Right lobe of liver (tissue), 6 donors: ENCODE results near the gene ACTN1. TPM values are rescaled to one million over a fixed set of nuclear protein-coding genes. Genes with fewer than 3 reads are reported as not detected.
"Not testable (repeated sequence)": the region's sequence is repeated elsewhere in the genome, so short reads cannot be mapped to it uniquely, and the experiment has no call there.

Source experiments
- ATAC-seq, 4 donors: fragments of 200-7000 bp; cut with Tn5 transposase; one replicate each; pipeline ENCODE4 v1.9.1; 2020; ENCODE audit warnings: mild to moderate bottlenecking in 4 of 4, moderate library complexity in 4 of 4
- DNase-seq, 3 donors: peaks; one replicate each; pipeline ENCODE4 v3.0.0-alpha.2; 2020
- H3K27ac ChIP-seq, 3 donors: fragments of 200-600 bp; one replicate each; pipeline ENCODE4 v1.8.0; 2022
- H3K27me3 ChIP-seq, 2 donors: fragments of 200-600 bp; one replicate each; pipeline ENCODE4 v1.8.0; 2022
- H3K36me3 ChIP-seq, 4 donors: fragments of 200-600 bp; sonication (generic) in 1 of 4; one replicate each; pipeline versions ENCODE4 v1.5.1 to v1.8.0; 2017 to 2022; ENCODE audit warnings: control low read depth in 1 of 4
- H3K4me1 ChIP-seq, 4 donors: fragments of 200-600 bp; sonication (generic) in 1 of 4; one replicate each; pipeline versions ENCODE4 v1.5.1 to v1.8.0; 2017 to 2022; ENCODE audit warnings: control low read depth in 1 of 4
- H3K4me3 ChIP-seq, 3 donors: fragments of 200-600 bp; one replicate each; pipeline ENCODE4 v1.8.0; 2022
- H3K9me3 ChIP-seq, 4 donors: fragments of 200-600 bp; sonication (generic) in 1 of 4; one replicate each; pipeline versions ENCODE4 v1.5.1 to v1.8.0; 2017 to 2022; ENCODE audit warnings: control low read depth in 1 of 4
- POLR2A ChIP-seq: fragments of 450-650 bp; IDR thresholded peaks from one replicate; pipeline ENCODE4 v1.6.1; 2017; ENCODE audit warnings: antibody characterized with exemption, mild to moderate bottlenecking
- WGBS: methylation state at CpG from one replicate; pipeline ENCODE4 v1.1.6; 2018; ENCODE audit warnings: low coverage, low lambda C conversion rate; ENCODE audit not compliant: insufficient coverage; ENCODE audit errors: missing lambda C conversion rate; 5-methylcytosine and 5-hydroxymethylcytosine counted together
- intact Hi-C, 2 donors: fragments of 100-400 bp; cut with DNase I; formaldehyde crosslinking; loops; one replicate each; pipeline versions ENCODE4 v1.11.2 to v1.14.1; 2022
- total RNA-seq, 6 experiments: library from RNA; depleted of rRNA in 2 of 6; stranded (reverse); fragments of >200 nt in 2 of 6; fragmentation: NEBNext Ultra II Directional in 3 of 6; extraction: Animal tissue kit (Norgen Biotek cat#: 25700) in 3 of 6; gene quantifications; one replicate each; pipeline versions ENCODE4 v1.1.0 to v1.2.4, GENCODE V29; 2016 to 2023
- TF ChIP-seq, protein P1 (sequence below), 4 donors: fragments of 200-600 bp in 3 of 4; fragments of 450-650 bp in 1 of 4; IDR thresholded peaks; one replicate each; pipeline versions ENCODE4 v1.5.1 to v1.8.0; 2016 to 2022; ENCODE audit warnings: antibody characterized with exemption in 4 of 4, mild to moderate bottlenecking in 2 of 4
- donor health status: DM: no; HTN: yes; CAD: no.
- donor health status: DM: no; HTN: no; CAD: no.
- donor health status: DM: no; HTN: no; CAD: no.
- donor health status: DM: no; HTN: yes; CAD: no.
- donor health status: DM: no; HTN: yes; CAD: no.

Gene ACTN1
- total RNA-seq, 6 experiments from 2014 or later = 53.1 to 145 (median 100) TPM

DNA sequence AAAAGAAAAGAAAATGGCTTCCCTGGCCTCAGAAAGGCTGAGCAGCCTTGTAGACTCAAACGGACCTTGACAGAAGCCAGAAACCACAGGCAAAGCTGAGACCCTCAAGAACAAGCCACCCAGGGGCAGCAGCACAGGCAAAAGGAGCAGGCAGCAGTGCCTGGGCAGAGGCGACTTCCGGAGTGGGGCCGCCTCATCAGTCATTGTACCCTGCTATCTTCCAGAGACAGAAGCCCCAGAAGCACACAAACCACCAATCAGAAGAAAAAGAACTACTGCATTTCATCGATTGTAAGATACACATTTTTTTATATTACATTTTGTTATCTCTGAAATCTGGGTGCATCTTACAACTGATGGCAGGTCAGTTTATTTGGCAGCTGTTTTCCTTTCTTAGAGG is 128.0 kb downstream of the ACTN1 start:
- no peak overlapping the region for H3K4me3 ChIP-seq
- H3K36me3 ChIP-seq = no peaks in the 10 kb centered on the region
- WGBS = 82% methylated on average over 2 of the region's 5 CpGs
- no peak for DNase-seq
- intact Hi-C loops = no loop called here
- no peaks in the 10 kb centered on the region for H3K27me3 ChIP-seq
- peaks cover 0 to 11% (median 4%) of the 10 kb centered on the region in 4 donors for H3K4me1 ChIP-seq
- no peak overlapping the region for H3K27ac ChIP-seq
- no peak for ATAC-seq
- H3K9me3 ChIP-seq = no peaks in the 10 kb centered on the region
- TF ChIP-seq POLR2A = no peak
- TF ChIP-seq, protein P1, sequence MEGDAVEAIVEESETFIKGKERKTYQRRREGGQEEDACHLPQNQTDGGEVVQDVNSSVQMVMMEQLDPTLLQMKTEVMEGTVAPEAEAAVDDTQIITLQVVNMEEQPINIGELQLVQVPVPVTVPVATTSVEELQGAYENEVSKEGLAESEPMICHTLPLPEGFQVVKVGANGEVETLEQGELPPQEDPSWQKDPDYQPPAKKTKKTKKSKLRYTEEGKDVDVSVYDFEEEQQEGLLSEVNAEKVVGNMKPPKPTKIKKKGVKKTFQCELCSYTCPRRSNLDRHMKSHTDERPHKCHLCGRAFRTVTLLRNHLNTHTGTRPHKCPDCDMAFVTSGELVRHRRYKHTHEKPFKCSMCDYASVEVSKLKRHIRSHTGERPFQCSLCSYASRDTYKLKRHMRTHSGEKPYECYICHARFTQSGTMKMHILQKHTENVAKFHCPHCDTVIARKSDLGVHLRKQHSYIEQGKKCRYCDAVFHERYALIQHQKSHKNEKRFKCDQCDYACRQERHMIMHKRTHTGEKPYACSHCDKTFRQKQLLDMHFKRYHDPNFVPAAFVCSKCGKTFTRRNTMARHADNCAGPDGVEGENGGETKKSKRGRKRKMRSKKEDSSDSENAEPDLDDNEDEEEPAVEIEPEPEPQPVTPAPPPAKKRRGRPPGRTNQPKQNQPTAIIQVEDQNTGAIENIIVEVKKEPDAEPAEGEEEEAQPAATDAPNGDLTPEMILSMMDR (IDR thresholded peaks at IDR 0.05) = no peak

DNA sequence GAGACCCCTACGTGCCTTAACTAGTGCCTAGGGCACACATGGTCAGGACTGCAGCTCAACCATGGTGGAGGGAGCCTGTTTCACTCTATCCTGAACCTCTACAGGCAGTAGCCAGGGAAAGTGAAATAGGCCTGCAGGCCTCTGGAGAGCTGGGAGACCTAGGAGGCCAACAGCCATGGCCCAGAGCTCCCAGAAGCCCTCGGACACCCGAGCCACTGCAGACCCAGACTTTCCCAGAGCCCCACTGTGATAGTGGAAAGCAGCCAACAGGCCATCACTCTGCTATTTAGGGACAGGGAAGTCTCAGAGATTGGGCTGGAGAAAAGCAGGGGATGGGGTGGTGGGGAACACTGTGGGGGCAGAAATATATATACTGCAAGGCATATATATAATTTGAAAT is 129.7 kb downstream of the ACTN1 start:
- WGBS = 83% methylated on average over 2 of the region's 3 CpGs
- H3K9me3 ChIP-seq = no peaks in the 10 kb centered on the region
- no peak overlapping the region for H3K4me3 ChIP-seq
- intact Hi-C loops = no loop called here
- ATAC-seq (peak in 2 of 4 donors; percentile 5 to 10), DNase-seq (no peak)
- TF ChIP-seq POLR2A = no peak
- TF ChIP-seq, protein P1 (IDR thresholded peaks at IDR 0.05) = no peak
- no peaks in the 10 kb centered on the region for H3K36me3 ChIP-seq
- H3K27ac ChIP-seq = no peak overlapping the region
- H3K27me3 ChIP-seq = no peaks in the 10 kb centered on the region
- H3K4me1 ChIP-seq = peaks cover 0 to 11% (median 4%) of the 10 kb centered on the region in 4 donors

DNA sequence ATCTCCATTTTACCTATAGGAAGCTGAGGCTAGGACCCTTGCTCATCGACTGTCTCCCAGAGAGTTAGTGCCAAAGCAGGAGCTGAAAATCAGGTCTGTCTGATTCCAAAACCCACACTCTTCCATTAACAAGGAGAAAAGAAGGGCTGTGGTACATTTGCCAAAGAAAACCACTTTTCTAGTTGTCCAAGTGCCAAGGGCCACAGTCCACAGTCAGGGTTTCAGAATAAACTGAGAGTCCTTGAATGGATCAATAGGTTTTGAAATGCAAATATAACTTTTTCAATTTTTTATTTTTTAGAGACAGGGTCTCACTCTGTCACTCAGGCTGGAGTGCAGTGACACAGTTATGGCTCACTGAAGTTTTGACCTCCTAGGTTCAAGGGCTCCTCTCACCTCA is 130.8 kb downstream of the ACTN1 start:
- no peaks in the 10 kb centered on the region for H3K9me3 ChIP-seq
- no peaks in the 10 kb centered on the region for H3K27me3 ChIP-seq
- intact Hi-C loops = no loop called here
- H3K4me3 ChIP-seq = no peak overlapping the region
- no peaks in the 10 kb centered on the region for H3K36me3 ChIP-seq
- TF ChIP-seq POLR2A = no peak
- TF ChIP-seq, protein P1 (IDR thresholded peaks at IDR 0.05) = no peak
- DNase-seq = no peak
- WGBS = 29% methylated on average over 1 of the region's 1 CpG
- peaks cover 0 to 13% (median 6%) of the 10 kb centered on the region in 4 donors for H3K4me1 ChIP-seq
- peak overlapping the region in 2 of 3 donors; percentile 32 to 67 for H3K27ac ChIP-seq
- ATAC-seq = peak; percentile 52 to 79 (median 65)

DNA sequence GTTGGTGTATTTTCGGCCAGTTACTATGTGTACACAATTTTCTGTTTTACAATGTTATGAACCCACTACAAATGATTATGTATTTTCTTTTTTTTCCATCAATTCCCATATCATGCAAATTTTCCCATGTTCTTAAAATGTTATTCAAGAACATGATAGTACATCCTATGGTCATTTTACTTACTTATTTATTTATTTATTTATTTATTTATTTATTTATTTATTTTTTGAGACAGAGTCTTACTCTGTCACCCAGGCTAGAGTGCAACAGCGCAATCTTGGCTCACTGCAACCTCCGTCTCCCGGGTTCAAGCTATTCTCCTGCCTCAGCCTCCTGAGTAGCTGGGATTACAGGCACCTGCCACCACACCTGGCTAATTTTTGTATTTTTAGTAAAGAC is 131.5 kb downstream of the ACTN1 start:
- H3K36me3 ChIP-seq, intact Hi-C loops, DNase-seq, H3K9me3 ChIP-seq, ATAC-seq, H3K27me3 ChIP-seq, H3K4me3 ChIP-seq: not testable (repeated sequence)
- Histone ChIP-seq H3K27ac (peak overlapping the region in 2 of 3 donors; percentile 32 to 67), H3K4me1 (peaks cover 0 to 15% (median 6%) of the 10 kb centered on the region in 4 donors)
- 91% methylated on average over 3 of the region's 4 CpGs for WGBS

DNA sequence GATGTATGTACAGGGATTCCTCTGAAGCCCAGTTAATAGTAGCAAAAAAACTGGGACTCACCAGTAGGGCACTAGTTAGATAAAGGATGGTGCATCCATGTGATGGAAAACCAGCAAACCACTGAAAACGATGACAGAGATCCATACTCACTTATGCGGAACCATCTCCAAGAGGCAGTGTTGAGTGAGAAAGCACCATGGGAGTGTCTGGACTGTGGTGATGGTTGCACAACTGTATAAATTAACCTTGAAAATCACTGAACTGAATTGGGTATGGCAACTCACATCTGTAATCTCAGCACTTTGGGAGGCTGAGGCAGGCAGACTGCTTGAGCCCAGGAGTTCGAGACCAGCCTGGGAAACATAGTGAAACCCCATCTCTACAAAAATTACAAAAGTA is 132.6 kb downstream of the ACTN1 start:
- H3K27ac ChIP-seq = no peak overlapping the region
- 72% methylated on average over 3 of the region's 3 CpGs for WGBS
- no peak overlapping the region for H3K4me3 ChIP-seq
- peaks cover 0 to 15% (median 6%) of the 10 kb centered on the region in 4 donors for H3K4me1 ChIP-seq
- H3K36me3 ChIP-seq = no peaks in the 10 kb centered on the region
- no peak for ATAC-seq
- no peaks in the 10 kb centered on the region for H3K9me3 ChIP-seq
- intact Hi-C loops = no loop called here
- DNase-seq = no peak
- H3K27me3 ChIP-seq = no peaks in the 10 kb centered on the region
- no peak for TF ChIP-seq POLR2A
- TF ChIP-seq, protein P1 (IDR thresholded peaks at IDR 0.05) = no peak
